Karpas-422 (cell line): ENCODE measurements around the gene CHIC2. TPM values are rescaled to one million over a fixed set of nuclear protein-coding genes. Genes with fewer than 3 reads are reported as not detected.

ENCODE experiments used
- DNase-seq: peaks from one replicate; pipeline ENCODE4 v3.0.0-alpha.2; 2015
- H2AFZ ChIP-seq: fragments of 200-600 bp; sonication (generic); 2 replicates; pipeline ENCODE4 v1.6.1; 2014; ENCODE audit warnings: antibody characterized with exemption, low read length, mixed read lengths
- H3K27ac ChIP-seq: fragments of 200-600 bp; sonication (generic); 2 replicates; pipeline ENCODE4 v1.5.1; 2014; ENCODE audit warnings: mild to moderate bottlenecking, low read length, moderate library complexity
- H3K27me3 ChIP-seq: fragments of 200-600 bp; sonication (generic); 2 replicates; pipeline ENCODE4 v1.6.1; 2014; ENCODE audit warnings: low read length, mixed read lengths
- H3K36me3 ChIP-seq: fragments of 200-600 bp; sonication (generic); 2 replicates; pipeline ENCODE4 v1.6.1; 2014; ENCODE audit warnings: low read length, mixed read lengths; ENCODE audit not compliant: insufficient read depth
- H3K4me1 ChIP-seq: fragments of 200-600 bp; sonication (generic); 2 replicates; pipeline ENCODE4 v1.6.1; 2014; ENCODE audit warnings: mild to moderate bottlenecking, low read length, mixed read lengths
- H3K4me2 ChIP-seq: fragments of 200-600 bp; sonication (generic); 2 replicates; pipeline ENCODE4 v1.6.1; 2014; ENCODE audit warnings: low read length, low read depth, mild to moderate bottlenecking; ENCODE audit not compliant: poor library complexity, severe bottlenecking
- H3K4me3 ChIP-seq: fragments of 200-600 bp; sonication (generic); 2 replicates; pipeline ENCODE4 v1.5.1; 2014; ENCODE audit warnings: mild to moderate bottlenecking, antibody characterized with exemption, low read length, mixed read lengths
- H3K79me2 ChIP-seq: fragments of 200-600 bp; sonication (generic); 2 replicates; pipeline ENCODE4 v1.6.1; 2014; ENCODE audit warnings: mild to moderate bottlenecking, low read length, mixed read lengths
- H3K9ac ChIP-seq: fragments of 200-600 bp; sonication (generic); 2 replicates; pipeline ENCODE4 v1.6.0; 2014; ENCODE audit warnings: low read length
- H3K9me2 ChIP-seq: fragments of 200-600 bp; sonication (generic), shearing (Covaris generic); replicated peaks from 2 replicates; pipeline ENCODE4 v1.6.0; 2014; ENCODE audit warnings: mild to moderate bottlenecking, low read length, moderate library complexity; ENCODE audit not compliant: insufficient read depth
- H3K9me3 ChIP-seq: fragments of 300-700, 200-600 bp; sonication (generic); 2 replicates; pipeline ENCODE4 v1.6.1; 2014; ENCODE audit warnings: low read length, mixed read lengths
- H4K20me1 ChIP-seq: fragments of 200-600 bp; sonication (generic); 2 replicates; pipeline ENCODE4 v1.6.1; 2014; ENCODE audit warnings: mild to moderate bottlenecking, antibody characterized with exemption, low read length, low read depth; ENCODE audit not compliant: insufficient read depth
- total RNA-seq: library from RNA; depleted of rRNA; stranded (reverse); fragments of >200 nt; shearing (Covaris generic); gene quantifications from 2 replicates; pipeline ENCODE4 v1.2.3, GENCODE V29; 2014; ENCODE audit warnings: low replicate concordance

The CHIC2 gene
- total RNA-seq, 1 experiment from 2014 or later = 116 TPM

DNA sequence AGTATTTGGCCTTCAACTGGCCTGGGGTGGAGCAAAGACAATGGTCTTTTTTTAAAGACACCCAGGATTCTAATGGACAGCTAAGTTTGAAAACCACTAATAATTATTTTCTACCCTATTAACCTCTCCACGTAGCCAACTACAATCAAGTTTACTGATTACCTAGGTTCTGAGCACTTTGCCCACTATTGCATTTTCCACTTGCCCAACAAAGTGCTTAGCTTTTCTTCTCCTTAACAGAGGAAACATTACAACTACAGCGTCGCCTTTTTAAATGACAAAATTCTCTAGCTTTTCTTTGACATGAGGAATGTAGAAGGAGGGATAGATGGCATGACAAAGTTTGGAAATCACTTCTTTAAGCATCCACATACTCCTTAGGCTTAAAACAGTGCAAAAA, 2.0 kb downstream of the CHIC2 start:
- Histone ChIP-seq H3K9me3 (no peaks in the 10 kb centered on the region), H3K36me3 (peaks cover 29% of the 10 kb centered on the region), H3K27ac (peak overlapping the region; percentile 90), H3K9ac (peak overlapping the region; percentile 99), H3K9me2 (no peaks in the 10 kb centered on the region), H3K4me2 (peak overlapping the region; percentile 94), H3K27me3 (no peaks in the 10 kb centered on the region), H2AFZ (no peak overlapping the region), H3K4me1 (peaks cover 75% of the 10 kb centered on the region), H3K79me2 (peaks cover 77% of the 10 kb centered on the region), H4K20me1 (peaks cover 19% of the 10 kb centered on the region; the same call in 1 of the 2 replicates), H3K4me3 (peak overlapping the region; percentile 92)
- DNase-seq = no peak

DNA sequence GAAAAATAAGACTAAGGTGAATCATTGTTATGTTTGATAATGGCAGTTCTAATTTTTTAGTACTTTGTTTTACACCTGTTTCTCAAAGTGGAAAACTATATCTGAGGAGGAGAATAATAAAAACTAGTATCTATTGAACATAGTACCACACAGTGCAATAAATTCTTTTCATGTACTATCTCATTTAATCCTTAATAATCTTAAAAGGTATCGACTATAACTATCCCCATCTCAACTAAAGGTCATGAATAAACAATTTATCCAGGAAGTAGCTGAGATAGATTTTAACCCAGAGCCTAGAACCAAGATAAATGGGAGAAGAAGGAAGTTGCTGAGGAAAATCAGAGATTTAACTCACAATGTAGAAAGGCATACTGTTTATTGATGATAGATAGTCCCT, 2.5 kb downstream of the CHIC2 start:
- Histone ChIP-seq H3K27ac (peak overlapping the region; percentile 90), H3K4me3 (peak overlapping the region; percentile 92), H2AFZ (no peak overlapping the region), H3K9ac (peak overlapping the region; percentile 99), H3K79me2 (peaks cover 82% of the 10 kb centered on the region), H3K9me2 (no peaks in the 10 kb centered on the region), H3K4me1 (peaks cover 79% of the 10 kb centered on the region), H3K27me3 (no peaks in the 10 kb centered on the region), H3K4me2 (peak overlapping the region; percentile 94), H3K36me3 (peaks cover 33% of the 10 kb centered on the region), H4K20me1 (peaks cover 24% of the 10 kb centered on the region; the same call in 1 of the 2 replicates), H3K9me3 (no peaks in the 10 kb centered on the region)
- DNase-seq = no peak

DNA sequence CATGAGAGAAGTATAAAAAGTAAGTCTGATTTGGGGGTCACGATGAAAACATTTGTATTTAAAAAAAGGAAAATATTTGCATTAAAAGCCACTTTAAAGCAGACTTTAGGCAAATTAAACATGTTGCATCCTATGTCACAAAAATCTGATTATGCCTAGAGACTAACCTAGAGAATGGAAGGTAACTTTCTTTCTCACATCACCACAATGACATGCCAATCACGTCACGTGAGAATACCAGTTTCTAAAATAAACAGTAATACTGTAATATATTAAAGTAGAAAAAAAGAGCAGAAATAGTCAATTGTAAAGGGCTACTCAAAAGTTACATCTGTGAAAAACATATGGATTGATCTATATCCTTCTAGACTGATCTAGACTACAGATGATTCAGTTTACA, 3.3 kb downstream of the CHIC2 start:
- H3K4me1 ChIP-seq = peaks cover 78% of the 10 kb centered on the region
- peak; percentile 57 for DNase-seq
- H3K9me2 ChIP-seq = no peaks in the 10 kb centered on the region
- H3K27me3 ChIP-seq = no peaks in the 10 kb centered on the region
- H3K9me3 ChIP-seq = no peaks in the 10 kb centered on the region
- H3K9ac ChIP-seq = peak overlapping the region; percentile 99
- peak overlapping the region; percentile 90 for H3K27ac ChIP-seq
- H3K4me2 ChIP-seq = peak overlapping the region; percentile 94
- no peak overlapping the region for H2AFZ ChIP-seq
- peak overlapping the region; percentile 92 for H3K4me3 ChIP-seq
- peaks cover 30% of the 10 kb centered on the region; the same call in 1 of the 2 replicates for H4K20me1 ChIP-seq
- H3K36me3 ChIP-seq = peaks cover 33% of the 10 kb centered on the region
- H3K79me2 ChIP-seq = peaks cover 90% of the 10 kb centered on the region

DNA sequence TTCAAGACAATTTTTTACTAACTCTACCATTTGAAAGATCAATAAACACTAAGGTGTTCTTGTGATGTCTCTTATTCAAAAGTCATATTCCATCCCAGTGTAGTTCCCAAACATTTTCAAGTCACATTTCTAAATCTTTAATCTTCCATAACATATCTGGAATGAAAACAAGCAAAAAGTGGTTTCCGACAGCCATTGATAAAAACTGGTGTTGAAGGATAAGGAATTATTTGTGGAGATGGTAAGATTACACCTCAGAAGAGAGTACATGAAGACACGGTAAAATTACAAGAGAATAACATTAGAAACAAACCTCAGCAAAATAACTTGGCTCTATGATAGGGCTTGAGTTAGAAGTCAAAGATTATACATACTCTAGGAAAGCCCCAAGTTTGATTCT, 4.3 kb downstream of the CHIC2 start:
- H4K20me1 ChIP-seq = peaks cover 34% of the 10 kb centered on the region; the same call in 1 of the 2 replicates
- H3K9me2 ChIP-seq = no peaks in the 10 kb centered on the region
- peak overlapping the region; percentile 92 for H3K4me3 ChIP-seq
- H3K27me3 ChIP-seq = no peaks in the 10 kb centered on the region
- peaks cover 40% of the 10 kb centered on the region for H3K36me3 ChIP-seq
- H3K79me2 ChIP-seq = peaks cover 97% of the 10 kb centered on the region
- peak overlapping the region; percentile 99 for H3K9ac ChIP-seq
- H3K9me3 ChIP-seq = no peaks in the 10 kb centered on the region
- H3K27ac ChIP-seq = peak overlapping the region; percentile 90
- H3K4me2 ChIP-seq = peak overlapping the region; percentile 94
- no peak overlapping the region for H2AFZ ChIP-seq
- DNase-seq = no peak
- H3K4me1 ChIP-seq = peaks cover 76% of the 10 kb centered on the region

DNA sequence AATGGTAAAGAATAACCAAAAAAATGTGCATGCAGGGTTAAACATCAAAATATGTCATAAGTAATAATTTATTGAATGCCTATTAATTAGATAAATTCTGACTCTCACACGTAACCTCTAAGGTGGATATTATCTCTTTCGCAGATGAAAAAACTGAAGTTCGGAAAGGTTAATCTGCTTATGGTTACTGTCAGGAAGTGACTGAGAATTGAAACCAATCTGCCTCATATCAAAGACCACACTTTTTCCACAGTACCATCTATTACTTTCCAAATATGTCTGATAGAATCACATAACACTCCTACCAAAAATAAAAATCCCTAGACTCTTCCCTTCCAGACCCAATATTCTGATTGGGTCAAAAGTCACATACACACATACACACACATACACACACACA, 6.2 kb downstream of the CHIC2 start:
- peaks cover 100% of the 10 kb centered on the region for H3K79me2 ChIP-seq
- no peaks in the 10 kb centered on the region for H3K9me2 ChIP-seq
- H3K4me2 ChIP-seq = peak overlapping the region; percentile 38
- H3K27me3 ChIP-seq = no peaks in the 10 kb centered on the region
- H4K20me1 ChIP-seq = peaks cover 38% of the 10 kb centered on the region; the same call in 1 of the 2 replicates
- peak overlapping the region; percentile 90 for H3K27ac ChIP-seq
- H3K36me3 ChIP-seq = peaks cover 44% of the 10 kb centered on the region
- H3K4me3 ChIP-seq = no peak overlapping the region
- peaks cover 72% of the 10 kb centered on the region for H3K4me1 ChIP-seq
- H3K9me3 ChIP-seq = no peaks in the 10 kb centered on the region
- no peak overlapping the region for H3K9ac ChIP-seq
- DNase-seq = peak; percentile 40
- H2AFZ ChIP-seq = no peak overlapping the region

DNA sequence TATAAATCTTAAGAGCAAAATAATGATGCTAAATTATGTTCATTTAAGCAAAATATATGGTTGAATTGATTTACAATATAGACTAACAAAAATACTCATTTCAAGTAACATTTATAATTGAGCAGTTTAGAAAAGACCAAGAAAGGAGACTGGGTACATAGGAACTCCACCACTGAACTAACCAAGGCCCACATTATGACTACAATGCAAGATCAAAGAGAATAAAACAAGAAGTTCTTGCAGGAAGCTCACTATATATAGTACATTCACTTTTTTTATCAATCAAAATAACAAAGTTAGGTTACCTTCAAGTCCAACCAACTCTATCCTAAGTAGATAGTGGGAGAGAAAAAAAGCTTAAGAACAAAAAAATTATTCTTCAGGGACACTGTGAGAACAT, 8.0 kb downstream of the CHIC2 start:
- peaks cover 100% of the 10 kb centered on the region for H3K79me2 ChIP-seq
- no peaks in the 10 kb centered on the region for H3K9me2 ChIP-seq
- no peak for DNase-seq
- H3K9me3 ChIP-seq = no peaks in the 10 kb centered on the region
- H3K27me3 ChIP-seq = no peaks in the 10 kb centered on the region
- H3K4me2 ChIP-seq = peak overlapping the region; percentile 38
- peaks cover 63% of the 10 kb centered on the region for H3K4me1 ChIP-seq
- no peak overlapping the region for H3K4me3 ChIP-seq
- no peak overlapping the region for H2AFZ ChIP-seq
- 0 out of 2 replicates have a peak overlapping the region, but pooled peaks have one; percentile 3 for H3K9ac ChIP-seq
- H3K27ac ChIP-seq = peak overlapping the region; percentile 90
- peaks cover 46% of the 10 kb centered on the region for H3K36me3 ChIP-seq
- peaks cover 37% of the 10 kb centered on the region for H4K20me1 ChIP-seq

DNA sequence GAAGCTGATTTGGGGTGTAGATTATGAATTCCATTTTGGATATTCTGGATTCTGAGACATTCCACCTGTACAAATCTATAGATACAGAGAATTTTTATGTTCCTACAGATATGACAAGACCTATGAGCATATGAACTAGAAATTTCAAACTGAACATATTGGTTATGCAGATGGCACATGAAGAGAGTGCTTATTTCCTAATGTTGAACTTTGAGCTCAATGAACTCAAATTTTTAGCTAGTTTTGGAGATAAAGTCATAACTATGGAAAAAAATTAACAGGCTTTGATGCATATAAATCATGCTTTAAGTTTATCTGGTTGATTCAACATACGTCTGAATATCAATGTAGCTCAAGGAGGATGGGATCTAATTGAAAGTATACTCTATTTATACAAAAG, 8.9 kb downstream of the CHIC2 start:
- peaks cover 34% of the 10 kb centered on the region for H4K20me1 ChIP-seq
- peaks cover 54% of the 10 kb centered on the region for H3K4me1 ChIP-seq
- no peak overlapping the region for H3K4me3 ChIP-seq
- no peak overlapping the region for H3K4me2 ChIP-seq
- no peaks in the 10 kb centered on the region for H3K9me3 ChIP-seq
- H3K27me3 ChIP-seq = no peaks in the 10 kb centered on the region
- H3K36me3 ChIP-seq = peaks cover 46% of the 10 kb centered on the region
- DNase-seq = no peak
- H3K79me2 ChIP-seq = peaks cover 100% of the 10 kb centered on the region
- peak overlapping the region; percentile 90 for H3K27ac ChIP-seq
- no peaks in the 10 kb centered on the region for H3K9me2 ChIP-seq
- no peak overlapping the region for H3K9ac ChIP-seq
- H2AFZ ChIP-seq = no peak overlapping the region

DNA sequence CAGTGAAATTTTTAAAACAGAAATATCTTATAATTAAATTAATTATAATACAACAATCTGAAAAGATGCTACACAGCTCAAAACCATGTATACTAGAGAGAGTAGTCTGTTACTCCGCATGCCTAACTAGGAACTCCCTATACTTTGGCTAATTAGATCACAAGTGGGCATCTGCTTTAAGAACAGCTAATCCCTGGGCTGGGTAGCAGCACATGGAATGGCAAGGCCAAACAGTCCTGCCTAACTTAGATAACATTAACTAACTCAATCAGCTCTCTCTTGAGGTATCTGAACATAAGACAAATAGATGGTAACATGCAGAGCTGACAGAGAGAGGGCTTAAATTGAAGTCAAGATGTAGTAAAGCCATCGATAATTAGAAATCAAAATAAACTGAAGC, 9.9 kb downstream of the CHIC2 start:
- no peaks in the 10 kb centered on the region for H3K9me2 ChIP-seq
- no peaks in the 10 kb centered on the region for H3K27me3 ChIP-seq
- no peak overlapping the region for H3K4me3 ChIP-seq
- no peak overlapping the region for H3K9ac ChIP-seq
- H2AFZ ChIP-seq = no peak overlapping the region
- H3K4me1 ChIP-seq = peaks cover 44% of the 10 kb centered on the region
- peaks cover 46% of the 10 kb centered on the region for H3K36me3 ChIP-seq
- H4K20me1 ChIP-seq = peaks cover 26% of the 10 kb centered on the region
- H3K4me2 ChIP-seq = no peak overlapping the region
- H3K27ac ChIP-seq = peak overlapping the region; percentile 32
- H3K9me3 ChIP-seq = no peaks in the 10 kb centered on the region
- DNase-seq = no peak
- H3K79me2 ChIP-seq = peaks cover 100% of the 10 kb centered on the region
